ENCODE measurements around the gene ULK4.

ULK4 gene

DNA sequence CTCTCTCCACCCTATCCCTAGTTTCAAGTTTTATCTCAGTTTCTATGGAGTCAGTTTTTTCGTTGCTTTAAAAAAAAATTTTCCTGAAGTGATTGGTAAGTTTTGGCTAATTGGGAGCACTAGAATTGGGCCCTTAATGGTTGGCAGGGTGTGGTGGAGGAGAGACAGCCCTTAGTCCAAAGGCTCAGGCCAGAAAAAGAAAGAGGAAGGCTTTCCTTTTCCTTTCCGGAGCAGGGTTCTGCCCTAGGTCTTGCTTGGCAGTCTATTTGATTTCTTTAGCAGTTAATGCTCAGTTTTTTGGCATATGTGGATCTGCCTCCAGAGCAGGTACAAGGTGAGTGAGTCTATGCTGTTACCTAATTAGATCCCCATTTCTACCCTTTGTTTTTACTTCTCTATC, 739.9 kb downstream of the ULK4 start:
- DNase-seq (ENCODE audit: low read depth) = no peak

GRCh38 chr3:41220906-41221677, 740.8 kb downstream of the ULK4 start:
- no peak for DNase-seq (ENCODE audit: low read depth)

GRCh38 chr3:41219424-41219823, 742.5 kb downstream of the ULK4 start:
- no peak for DNase-seq (ENCODE audit: low read depth)

DNA sequence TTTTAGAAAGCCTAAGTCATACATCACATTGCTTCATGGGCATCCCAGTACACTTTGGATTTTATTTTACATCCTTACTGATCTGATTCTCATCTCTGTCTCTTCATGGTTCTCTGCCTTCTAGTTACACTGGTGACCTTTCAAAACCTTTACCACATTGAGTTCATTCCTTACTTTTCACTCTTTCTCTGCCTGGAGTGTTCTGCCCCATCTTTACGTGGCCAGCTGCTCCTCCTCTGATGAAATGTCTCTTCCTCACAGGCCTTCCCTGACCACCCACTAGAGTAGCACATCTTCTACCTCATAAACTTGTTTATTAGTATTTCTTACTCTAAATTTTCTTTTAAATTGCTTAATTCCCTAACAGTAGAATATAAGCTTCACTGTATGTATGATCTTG, 744.9 kb downstream of the ULK4 start:
- no peak for DNase-seq (ENCODE audit: low read depth)

DNA sequence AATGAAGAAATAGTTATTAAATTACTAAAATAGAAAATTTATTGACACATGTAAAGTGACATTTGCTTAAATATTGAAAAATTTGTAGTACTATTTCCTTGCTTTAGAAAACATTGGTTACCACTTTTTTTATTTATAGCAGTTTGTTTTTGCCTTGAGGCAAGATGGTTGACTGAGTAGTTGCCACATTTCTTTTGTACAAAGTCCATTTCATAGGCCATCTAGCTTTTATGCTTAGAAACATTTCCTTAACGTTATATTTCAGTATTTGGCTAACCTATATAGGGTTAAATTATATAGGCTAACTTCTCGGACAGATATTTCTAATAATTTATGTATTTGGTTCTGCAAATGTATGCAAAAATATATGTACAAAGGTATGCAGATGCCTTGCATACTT, 745.5 kb downstream of the ULK4 start:
- DNase-seq (ENCODE audit: low read depth) = no peak

GRCh38 chr3:41213588-41213987, 748.3 kb downstream of the ULK4 start:
- DNase-seq (ENCODE audit: low read depth) = no peak

DNA sequence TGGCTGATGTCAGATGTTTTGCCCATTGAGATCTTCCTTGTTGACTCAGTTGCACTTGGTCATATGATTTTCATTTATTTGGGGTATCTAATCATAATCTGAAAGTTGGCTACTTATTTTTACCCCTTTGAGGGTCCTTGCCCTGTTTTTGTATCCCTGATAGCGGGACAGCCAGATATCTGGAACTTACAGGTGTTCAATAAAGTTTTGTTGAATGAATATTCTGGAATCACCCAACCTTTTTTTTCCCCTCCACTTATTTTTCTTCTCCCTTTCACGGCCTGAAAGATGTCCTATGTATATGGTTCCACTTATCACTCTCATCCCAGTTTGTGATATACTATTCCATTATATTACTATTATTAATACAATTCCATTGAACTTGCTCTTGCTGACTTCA, 749.8 kb downstream of the ULK4 start:
- DNase-seq (ENCODE audit: low read depth) = no peak

DNA sequence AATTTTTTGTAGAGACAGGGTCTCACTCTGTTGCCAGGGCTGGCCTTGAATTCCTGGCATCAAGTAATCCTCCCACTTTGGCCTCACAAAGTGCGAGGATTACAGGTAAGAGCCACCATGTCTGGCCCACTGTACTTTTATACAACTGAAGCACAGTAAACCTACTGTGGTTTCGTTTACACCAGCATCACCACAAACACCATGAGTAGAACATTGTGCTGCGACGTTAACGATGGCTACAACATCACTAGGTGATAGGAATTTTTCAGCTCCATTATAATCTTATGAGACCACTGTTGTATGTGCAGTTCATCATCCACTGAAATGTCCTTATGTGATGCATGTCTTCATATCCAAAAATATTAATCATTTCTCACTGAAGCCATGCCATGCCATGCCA, 750.9 kb downstream of the ULK4 start:
- DNase-seq (ENCODE audit: low read depth) = no peak

DNA sequence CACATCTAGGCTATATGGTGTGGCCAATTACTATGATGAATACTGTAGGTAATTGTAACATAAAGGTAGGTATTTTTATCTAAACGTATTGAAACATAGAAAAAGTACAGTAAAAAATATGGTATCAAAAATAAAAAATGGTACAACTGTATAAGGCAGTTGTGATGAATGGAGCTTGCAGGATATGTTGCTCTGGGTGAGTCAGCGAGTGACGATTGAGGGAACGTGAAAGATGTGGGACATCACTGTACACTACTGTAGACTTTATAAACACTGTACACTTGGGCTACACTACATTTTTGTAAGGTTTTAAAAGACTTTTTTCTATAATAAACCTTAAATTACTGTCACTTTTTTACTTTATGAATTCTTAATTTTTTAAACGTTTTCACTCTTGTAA, 752.3 kb downstream of the ULK4 start:
- DNase-seq (ENCODE audit: low read depth) = no peak

GRCh38 chr3:41208507-41209220, 753.2 kb downstream of the ULK4 start:
- no peak for DNase-seq (ENCODE audit: low read depth)

GRCh38 chr3:41207355-41207754, 754.5 kb downstream of the ULK4 start:
- no peak for DNase-seq (ENCODE audit: low read depth)

- DNase-seq (ENCODE audit: low read depth) = no peak
Observed at GRCh38 chr3:41205591-41205990, 756.3 kb downstream of the ULK4 start.

GRCh38 chr3:41204369-41204768, 757.5 kb downstream of the ULK4 start:
- no peak for DNase-seq (ENCODE audit: low read depth)

DNA sequence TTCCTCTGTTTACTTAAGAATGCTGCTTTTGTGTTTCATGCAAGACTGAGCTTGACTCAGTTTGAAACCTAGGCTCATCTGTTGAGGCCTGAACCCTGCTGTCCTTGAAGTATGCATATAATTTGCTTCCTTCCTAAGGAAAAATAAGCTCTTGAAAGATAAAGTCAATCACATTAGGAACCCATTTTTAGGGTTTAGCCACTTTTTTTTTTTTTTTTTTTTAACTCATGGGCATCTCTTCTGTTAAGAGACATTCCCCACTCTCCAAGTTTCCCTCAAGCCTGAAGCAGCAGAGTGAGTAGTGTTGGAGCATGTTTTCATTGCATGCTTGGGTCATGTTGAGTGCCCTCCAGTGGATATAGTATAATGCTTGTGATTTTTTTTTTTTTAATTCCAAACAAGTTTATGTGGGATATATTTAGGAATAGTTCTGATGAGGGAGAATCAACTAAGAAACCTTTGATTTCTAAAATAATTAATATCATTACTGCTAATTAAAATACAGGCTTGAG, 759.0 kb downstream of the ULK4 start:
- DNase-seq (ENCODE audit: low read depth) = peak; percentile 45

DNA sequence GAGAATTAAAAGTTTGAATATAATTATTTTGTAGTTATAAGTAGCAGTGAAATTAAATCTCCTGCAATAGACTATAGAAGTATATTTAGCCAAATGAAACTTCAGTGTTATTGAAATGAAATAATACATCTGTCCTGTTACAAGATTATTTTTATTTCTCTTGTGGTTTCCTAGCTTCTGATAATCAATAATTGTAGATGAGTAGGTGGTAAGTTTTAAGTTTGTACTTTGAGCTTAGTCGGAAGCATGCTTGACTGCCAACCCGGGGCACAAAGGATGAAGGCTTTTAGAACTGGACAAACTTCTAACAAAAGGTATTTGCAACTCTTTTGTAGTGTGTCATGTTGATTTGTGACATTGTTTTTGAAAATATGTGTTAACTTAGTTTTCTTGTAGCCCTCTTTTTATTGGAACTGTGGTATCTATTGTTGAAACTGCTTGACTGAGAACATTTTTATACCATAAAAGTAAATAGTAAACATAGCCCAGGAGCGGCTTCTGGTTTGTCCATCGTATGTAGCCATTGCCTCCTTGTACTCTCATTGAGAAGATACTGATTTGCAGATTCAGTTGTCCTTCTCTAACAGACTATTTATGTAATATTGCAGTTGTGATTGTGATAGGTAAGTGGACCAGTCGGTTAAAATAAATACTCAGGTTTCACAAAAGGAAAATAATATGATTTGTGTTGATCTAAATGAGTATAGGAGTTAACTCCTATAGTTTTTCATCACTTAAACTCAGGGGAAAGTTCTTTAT, 759.6 kb downstream of the ULK4 start:
- DNase-seq (ENCODE audit: low read depth) = no peak

- DNase-seq (ENCODE audit: low read depth) = peak; percentile 3
Observed at GRCh38 chr3:41200669-41201021, 761.3 kb downstream of the ULK4 start.

- DNase-seq (ENCODE audit: low read depth) = peak; percentile 3
Observed at GRCh38 chr3:41199866-41200668, 761.8 kb downstream of the ULK4 start.

- DNase-seq (ENCODE audit: low read depth) = peak; percentile 77
Observed at GRCh38 chr3:41198950-41199865, 762.7 kb downstream of the ULK4 start, which contains the start of gene CTNNB1. CTNNB1 (plus strand) TSS chr3:41199505; CDS start chr3:41224069, 24,564 bp downstream.

DNA sequence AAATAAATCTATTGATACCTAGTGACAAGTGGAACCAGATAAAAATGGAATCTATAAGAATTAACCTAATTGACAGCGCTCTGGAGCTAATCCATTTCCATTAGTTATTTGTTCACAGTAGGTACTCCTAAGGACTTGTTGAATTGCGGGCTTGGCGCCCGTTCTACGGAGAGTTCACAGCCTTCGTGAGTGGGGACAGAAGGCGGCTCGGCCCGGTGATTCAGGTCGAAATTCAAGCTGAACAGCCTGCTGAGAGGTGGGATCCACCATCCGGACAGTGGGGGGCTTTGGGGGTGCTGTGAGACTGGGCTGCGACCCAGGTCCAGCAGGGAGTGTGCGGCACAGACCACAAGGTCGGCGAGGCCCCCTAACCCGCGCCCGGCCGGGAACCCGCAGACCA, 763.4 kb downstream of the ULK4 start:
- DNase-seq (ENCODE audit: low read depth) = no peak

GRCh38 chr3:41198046-41198445, 763.9 kb downstream of the ULK4 start:
- DNase-seq (ENCODE audit: low read depth) = no peak

Data from fibroblast of the conjunctiva (primary cell).